Mesenchymal stem cell (in vitro differentiated cells and primary cell): ENCODE measurements around the gene DHRS1.
A peak's percentile ranks its signal among the peaks of the same experiment; 100 is the strongest.

Experiments used
- DNase-seq: peaks from one replicate; pipeline ENCODE4 v3.0.0-alpha.2; 2013
- H2AFZ ChIP-seq: one replicate; pipeline ENCODE4 v1.6.1; 2013; ENCODE audit warnings: low read depth, mild to moderate bottlenecking, control low read depth, inconsistent platforms, low read length, moderate library complexity
- H2AK5ac ChIP-seq: 2 replicates; pipeline ENCODE4 v1.6.1; 2013; ENCODE audit warnings: low read length, moderate library complexity, mild to moderate bottlenecking, inconsistent platforms; ENCODE audit not compliant: severe bottlenecking
- H2BK120ac ChIP-seq: one replicate; pipeline ENCODE4 v1.6.1; 2013; ENCODE audit warnings: low read depth, mild to moderate bottlenecking, inconsistent platforms, low read length, moderate library complexity
- H2BK12ac ChIP-seq, 2 experiments: one replicate each; pipeline ENCODE4 v1.6.1; 2013; ENCODE audit warnings: inconsistent platforms in 2 of 2, low read length in 2 of 2, mild to moderate bottlenecking in 2 of 2, moderate library complexity in 2 of 2, control low read depth in 1 of 2
- H2BK15ac ChIP-seq: one replicate; pipeline ENCODE4 v1.6.1; 2013; ENCODE audit warnings: mild to moderate bottlenecking, low read depth, inconsistent platforms; ENCODE audit not compliant: poor library complexity, severe bottlenecking
- H2BK5ac ChIP-seq: 2 replicates; pipeline ENCODE4 v1.6.1; 2013; ENCODE audit warnings: low read depth, mild to moderate bottlenecking, low read length, control low read depth, inconsistent platforms; ENCODE audit not compliant: poor library complexity, severe bottlenecking
- H3K14ac ChIP-seq, 2 experiments: one replicate each; pipeline ENCODE4 v1.6.1; 2013; ENCODE audit warnings: inconsistent platforms in 2 of 2, low read length in 2 of 2, control low read depth in 1 of 2, mild to moderate bottlenecking in 1 of 2, moderate library complexity in 1 of 2
- H3K18ac ChIP-seq, 2 experiments: one replicate each; pipeline ENCODE4 v1.6.1; 2013; ENCODE audit warnings: inconsistent platforms in 2 of 2, low read length in 2 of 2, control low read depth in 1 of 2, low read depth in 1 of 2, mild to moderate bottlenecking in 1 of 2
- H3K23ac ChIP-seq, 2 experiments: one replicate each; pipeline ENCODE4 v1.6.1; 2013; ENCODE audit warnings: inconsistent platforms in 2 of 2, low read length in 2 of 2, mild to moderate bottlenecking in 2 of 2, moderate library complexity in 2 of 2, control low read depth in 1 of 2
- H3K27ac ChIP-seq: 2 replicates; pipeline ENCODE4 v1.5.1; 2013; ENCODE audit warnings: mild to moderate bottlenecking, moderate library complexity, low read length, control low read depth, inconsistent platforms; ENCODE audit not compliant: poor library complexity, severe bottlenecking
- H3K27me3 ChIP-seq, 2 experiments: 2 replicates each; pipeline versions ENCODE4 v1.6.1 to v1.7.0; 2013; ENCODE audit warnings: low read length in 2 of 2, mild to moderate bottlenecking in 2 of 2, moderate library complexity in 2 of 2, control low read depth in 1 of 2, inconsistent platforms in 1 of 2; ENCODE audit not compliant: control insufficient read depth in 1 of 2, insufficient read depth in 1 of 2
- H3K36me3 ChIP-seq, 2 experiments: 2 replicates each; pipeline versions ENCODE4 v1.6.1 to v1.7.0; 2013; ENCODE audit warnings: low read length in 2 of 2, control low read depth in 1 of 2, inconsistent platforms in 1 of 2, low read depth in 1 of 2, mild to moderate bottlenecking in 1 of 2; ENCODE audit not compliant: insufficient read depth in 2 of 2, control insufficient read depth in 1 of 2
- H3K4ac ChIP-seq, 2 experiments: one replicate each; pipeline ENCODE4 v1.6.1; 2013; ENCODE audit warnings: inconsistent platforms in 2 of 2, low read length in 2 of 2, mild to moderate bottlenecking in 2 of 2, moderate library complexity in 2 of 2, control low read depth in 1 of 2, low read depth in 1 of 2
- H3K4me1 ChIP-seq: 2 replicates; pipeline ENCODE4 v1.6.1; 2013; ENCODE audit warnings: low read depth, low read length, control low read depth; ENCODE audit not compliant: control insufficient read depth, insufficient read depth
- H3K4me2 ChIP-seq: 2 replicates; pipeline ENCODE4 v1.6.1; 2013; ENCODE audit warnings: low read length, mild to moderate bottlenecking, inconsistent platforms; ENCODE audit not compliant: poor library complexity, severe bottlenecking
- H3K4me3 ChIP-seq, 2 experiments: 2 replicates each; pipeline versions ENCODE4 v1.5.1 to v1.7.0; 2013; ENCODE audit warnings: low read length in 2 of 2, mild to moderate bottlenecking in 2 of 2, control low read depth in 1 of 2, low read depth in 1 of 2; ENCODE audit not compliant: insufficient read depth in 1 of 2
- H3K79me1 ChIP-seq: replicated peaks from 2 replicates; pipeline ENCODE4 v1.6.1; 2013; ENCODE audit warnings: mild to moderate bottlenecking, control low read depth, low read length, inconsistent platforms; ENCODE audit not compliant: poor library complexity, severe bottlenecking
- H3K9ac ChIP-seq: 2 replicates; pipeline ENCODE4 v1.7.0; 2013; ENCODE audit warnings: mild to moderate bottlenecking, low read length, moderate library complexity
- H3K9me3 ChIP-seq: 2 replicates; pipeline ENCODE4 v1.7.0; 2013; ENCODE audit warnings: mild to moderate bottlenecking, low read length; ENCODE audit not compliant: control insufficient read depth
- H4K8ac ChIP-seq: one replicate; pipeline ENCODE4 v1.6.1; 2013; ENCODE audit warnings: inconsistent platforms, mild to moderate bottlenecking, low read length, moderate library complexity
- H4K91ac ChIP-seq: one replicate; pipeline ENCODE4 v1.6.1; 2013; ENCODE audit warnings: mild to moderate bottlenecking, low read length, inconsistent platforms
- WGBS: methylation state at CpG from one replicate; pipeline ENCODE4 v1.1.7; 2013; ENCODE audit warnings: mixed read lengths; 5-methylcytosine and 5-hydroxymethylcytosine counted together

Gene DHRS1

DNA sequence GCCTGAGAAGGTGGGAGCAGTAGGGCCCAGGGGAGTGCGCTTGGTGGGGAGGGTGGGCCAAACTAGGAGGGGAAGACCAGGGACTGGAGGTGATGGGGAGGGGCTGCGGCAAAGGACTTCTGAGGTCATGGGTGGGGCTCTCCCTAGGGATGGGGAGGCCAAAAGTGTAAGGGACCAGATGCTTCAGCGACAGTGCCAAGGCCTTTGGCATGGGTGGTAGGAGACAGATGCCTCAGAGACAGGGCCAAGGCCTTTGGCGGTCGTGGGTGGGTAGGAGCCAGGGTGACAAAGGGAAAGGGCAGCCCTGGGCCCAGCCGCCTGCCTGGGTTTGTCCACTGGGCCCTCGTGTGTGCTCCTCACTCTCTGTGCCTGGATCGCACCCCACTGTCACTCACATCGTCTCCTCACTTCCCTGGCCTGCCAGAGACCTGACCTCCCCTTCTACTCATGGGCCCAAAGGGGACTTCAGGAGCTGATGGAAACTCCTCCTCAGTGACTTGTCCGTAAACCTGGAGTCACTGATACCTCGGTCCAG is 15.0 kb downstream of the DHRS1 start:
- H3K9me3 ChIP-seq = no peaks in the 10 kb centered on the region
- no peak overlapping the region for H3K4me3 ChIP-seq
- H3K23ac ChIP-seq = no peak overlapping the region
- no peak overlapping the region for H3K9ac ChIP-seq
- WGBS = 81% methylated on average over 11 of the region's 11 CpGs
- no peak overlapping the region for H2BK120ac ChIP-seq
- no peak overlapping the region for H2AK5ac ChIP-seq
- no peak overlapping the region for H3K14ac ChIP-seq
- no peak overlapping the region for H3K18ac ChIP-seq
- H3K36me3 ChIP-seq = peaks cover 3 to 4% of the 10 kb centered on the region in 2 experiments
- DNase-seq = no peak
- H2AFZ ChIP-seq = no peak overlapping the region
- H3K4me1 ChIP-seq = peaks cover 7% of the 10 kb centered on the region
- H4K91ac ChIP-seq = no peak overlapping the region
- H3K4ac ChIP-seq = no peak overlapping the region
- H3K79me1 ChIP-seq = peaks cover 19% of the 10 kb centered on the region
- H3K27ac ChIP-seq = no peak overlapping the region
- no peak overlapping the region for H4K8ac ChIP-seq
- H2BK12ac ChIP-seq = no peak overlapping the region
- no peaks in the 10 kb centered on the region for H3K27me3 ChIP-seq
- H2BK15ac ChIP-seq = no peak overlapping the region
- H3K4me2 ChIP-seq = no peak overlapping the region
- H2BK5ac ChIP-seq = no peak overlapping the region

DNA sequence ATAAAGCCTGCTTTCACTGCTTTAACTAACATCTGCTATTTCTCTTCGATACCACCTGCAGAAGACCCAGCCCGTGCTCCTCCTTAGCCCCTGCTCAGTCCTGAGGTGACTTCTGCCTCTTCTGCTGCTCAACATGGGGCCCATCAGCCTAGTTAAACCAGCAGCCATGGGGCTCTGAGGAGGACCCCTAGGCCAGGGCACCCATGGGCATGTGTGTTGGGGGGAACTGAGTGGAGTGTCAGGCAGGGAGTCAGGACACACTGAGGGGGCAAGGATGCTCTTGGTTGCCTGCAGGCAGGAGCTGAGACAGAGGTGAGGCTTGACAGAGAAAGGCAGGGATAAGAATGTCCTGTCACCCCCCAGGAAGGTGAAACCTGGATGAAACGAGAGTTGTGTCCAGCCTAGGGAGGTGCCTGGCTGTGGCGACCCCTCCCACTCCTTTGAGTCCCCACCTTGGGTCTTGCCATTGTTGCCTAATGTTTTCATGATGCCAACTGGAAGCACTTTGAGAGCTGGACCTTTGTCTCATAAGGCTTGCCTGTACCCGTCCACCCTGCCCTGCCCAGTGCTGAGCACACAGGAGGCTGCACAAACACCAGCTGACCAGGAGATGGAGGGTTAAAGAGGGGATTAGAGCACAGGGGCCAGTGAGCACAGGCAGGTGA is 15.7 kb downstream of the DHRS1 start:
- H3K4ac ChIP-seq = no peak overlapping the region
- no peak overlapping the region for H2BK12ac ChIP-seq
- H3K79me1 ChIP-seq = peaks cover 22% of the 10 kb centered on the region
- no peak overlapping the region for H2AK5ac ChIP-seq
- H3K9me3 ChIP-seq = no peaks in the 10 kb centered on the region
- H3K18ac ChIP-seq = no peak overlapping the region
- H3K27ac ChIP-seq = no peak overlapping the region
- H3K4me1 ChIP-seq = peaks cover 7% of the 10 kb centered on the region
- H3K23ac ChIP-seq = no peak overlapping the region
- H2BK5ac ChIP-seq = no peak overlapping the region
- H2AFZ ChIP-seq = no peak overlapping the region
- H4K91ac ChIP-seq = no peak overlapping the region
- H3K27me3 ChIP-seq = no peaks in the 10 kb centered on the region
- H3K36me3 ChIP-seq = no peaks in the 10 kb centered on the region
- no peak overlapping the region for H4K8ac ChIP-seq
- no peak for DNase-seq
- H2BK15ac ChIP-seq = no peak overlapping the region
- no peak overlapping the region for H3K14ac ChIP-seq
- no peak overlapping the region for H3K4me2 ChIP-seq
- 93% methylated on average over 5 of the region's 5 CpGs for WGBS
- no peak overlapping the region for H2BK120ac ChIP-seq
- no peak overlapping the region for H3K9ac ChIP-seq
- no peak overlapping the region for H3K4me3 ChIP-seq

GRCh38 chr14:24282736-24283135 is 16.8 kb downstream of the DHRS1 start:
- H3K27me3 ChIP-seq = no peaks in the 10 kb centered on the region
- H2BK15ac ChIP-seq = no peak overlapping the region
- H2BK5ac ChIP-seq = no peak overlapping the region
- peaks cover 24% of the 10 kb centered on the region for H3K79me1 ChIP-seq
- H2AK5ac ChIP-seq = no peak overlapping the region
- H3K14ac ChIP-seq = no peak overlapping the region
- no peak overlapping the region for H4K91ac ChIP-seq
- H3K4ac ChIP-seq = no peak overlapping the region
- no peak overlapping the region for H2BK120ac ChIP-seq
- H3K27ac ChIP-seq = no peak overlapping the region
- peaks cover 7% of the 10 kb centered on the region for H3K4me1 ChIP-seq
- DNase-seq = no peak
- no peak overlapping the region for H4K8ac ChIP-seq
- H3K9me3 ChIP-seq = no peaks in the 10 kb centered on the region
- H3K9ac ChIP-seq = no peak overlapping the region
- no peak overlapping the region for H2BK12ac ChIP-seq
- 85% methylated on average over 3 of the region's 3 CpGs for WGBS
- no peak overlapping the region for H2AFZ ChIP-seq
- no peak overlapping the region for H3K4me3 ChIP-seq
- H3K4me2 ChIP-seq = no peak overlapping the region
- no peak overlapping the region for H3K23ac ChIP-seq
- no peak overlapping the region for H3K18ac ChIP-seq
- H3K36me3 ChIP-seq = no peaks in the 10 kb centered on the region

DNA sequence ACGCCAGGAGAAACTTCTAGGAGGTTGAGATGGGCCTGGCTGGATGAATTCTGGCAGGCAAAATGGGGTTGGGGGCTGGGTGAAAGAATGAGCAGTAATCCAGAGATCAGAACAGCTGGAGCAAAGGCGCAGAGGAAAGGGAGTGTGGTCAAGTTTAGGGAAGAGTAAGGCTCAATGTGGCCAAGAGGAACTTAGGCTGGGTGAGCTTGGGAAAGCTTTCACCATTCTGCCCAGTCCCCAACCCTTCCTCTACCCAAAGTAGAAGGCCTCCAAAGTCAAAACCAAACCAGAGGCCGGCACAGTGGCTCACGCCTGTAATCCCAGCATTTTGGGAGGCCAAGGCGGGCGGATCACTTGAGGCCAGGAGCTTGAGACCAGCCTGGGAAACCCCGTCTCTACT is 17.9 kb downstream of the DHRS1 start:
- H2BK5ac ChIP-seq = no peak overlapping the region
- H3K14ac ChIP-seq = no peak overlapping the region
- no peak overlapping the region for H4K8ac ChIP-seq
- no peaks in the 10 kb centered on the region for H3K9me3 ChIP-seq
- H3K4me3 ChIP-seq = peak overlapping the region in 1 of 2 experiments; percentile 46
- H3K23ac ChIP-seq = no peak overlapping the region
- H2AK5ac ChIP-seq = no peak overlapping the region
- no peak overlapping the region for H3K4ac ChIP-seq
- H2BK12ac ChIP-seq = no peak overlapping the region
- H3K79me1 ChIP-seq = peaks cover 27% of the 10 kb centered on the region
- no peak overlapping the region for H2BK15ac ChIP-seq
- no peak overlapping the region for H3K9ac ChIP-seq
- DNase-seq = no peak
- 98% methylated on average over 3 of the region's 7 CpGs for WGBS
- no peak overlapping the region for H3K18ac ChIP-seq
- no peak overlapping the region for H3K4me2 ChIP-seq
- no peaks in the 10 kb centered on the region for H3K27me3 ChIP-seq
- H2BK120ac ChIP-seq = no peak overlapping the region
- H3K36me3 ChIP-seq = no peaks in the 10 kb centered on the region
- no peak overlapping the region for H2AFZ ChIP-seq
- H3K4me1 ChIP-seq = peaks cover 7% of the 10 kb centered on the region
- no peak overlapping the region for H3K27ac ChIP-seq
- no peak overlapping the region for H4K91ac ChIP-seq
